ENCODE measurements around the gene ENTREP1. TPM values are rescaled to one million over a fixed set of nuclear protein-coding genes. Genes with fewer than 3 reads are reported as not detected.
A peak's percentile ranks its signal among the peaks of the same experiment; 100 is the strongest.

Gene ENTREP1
- total RNA-seq, 2 donors from 2014 or later, result 13.7 to 25.8 TPM

GRCh38 chr9:69382135-69382534 is 57.1 kb downstream of the ENTREP1 start:
- Histone ChIP-seq H3K36me3 (ENCODE audit: control insufficient read depth, insufficient read depth, low read length) (no peaks in the 10 kb centered on the region), H3K4me3 (ENCODE audit: low read length) (no peak overlapping the region), H3K27ac (ENCODE audit: low read depth, low read length) (no peak overlapping the region), H3K27me3 (ENCODE audit: control insufficient read depth, insufficient read depth, low read length, poor library complexity, severe bottlenecking) (no peaks in the 10 kb centered on the region), H3K9ac (ENCODE audit: extremely low read depth, low read length, poor library complexity, severe bottlenecking) (no peak overlapping the region), H3K4me1 (ENCODE audit: control insufficient read depth, insufficient read depth, low read length) (peaks cover 3% of the 10 kb centered on the region), H3K9me3 (ENCODE audit: control insufficient read depth, low read length) (no peaks in the 10 kb centered on the region)
- no peak overlapping the region for H3K4me3 Mint-ChIP-seq
- no peaks in the 10 kb centered on the region for H3K27me3 Mint-ChIP-seq (ENCODE audit: insufficient read depth)
- 89 to 91% methylated on average over 3 to 4 of the region's 4 CpGs for WGBS, 2 experiments (ENCODE audit: insufficient coverage in 1 of 2, insufficient read length in 1 of 2)
- H3K27ac Mint-ChIP-seq, result no peak overlapping the region
- H3K4me1 Mint-ChIP-seq, result peaks cover 10% of the 10 kb centered on the region
- DNase-seq, result no peak
- H3K9me3 Mint-ChIP-seq, result no peaks in the 10 kb centered on the region
- TF ChIP-seq CTCF (conservative IDR thresholded peaks at IDR 0.05), result peak; percentile 19
- peaks cover 55% of the 10 kb centered on the region for H3K36me3 Mint-ChIP-seq (ENCODE audit: low read depth)

GRCh38 chr9:69385581-69386033 is 60.6 kb downstream of the ENTREP1 start:
- no peaks in the 10 kb centered on the region for H3K4me1 ChIP-seq (ENCODE audit: control insufficient read depth, insufficient read depth, low read length)
- WGBS, 2 experiments (ENCODE audit: insufficient coverage in 1 of 2, insufficient read length in 1 of 2), result 67 to 86% methylated on average over 1 to 6 of the region's 6 CpGs
- no peak overlapping the region for H3K9ac ChIP-seq (ENCODE audit: extremely low read depth, low read length, poor library complexity, severe bottlenecking)
- H3K9me3 ChIP-seq (ENCODE audit: control insufficient read depth, low read length), result no peaks in the 10 kb centered on the region
- H3K27me3 Mint-ChIP-seq (ENCODE audit: insufficient read depth), result no peaks in the 10 kb centered on the region
- peaks cover 65% of the 10 kb centered on the region for H3K36me3 Mint-ChIP-seq (ENCODE audit: low read depth)
- no peak for TF ChIP-seq CTCF (conservative IDR thresholded peaks at IDR 0.05)
- DNase-seq, result peak; percentile 86
- no peaks in the 10 kb centered on the region for H3K27me3 ChIP-seq (ENCODE audit: control insufficient read depth, insufficient read depth, low read length, poor library complexity, severe bottlenecking)
- peaks cover 10% of the 10 kb centered on the region for H3K4me1 Mint-ChIP-seq
- H3K27ac Mint-ChIP-seq, result peak overlapping the region; percentile 84
- peaks cover 6% of the 10 kb centered on the region for H3K36me3 ChIP-seq (ENCODE audit: control insufficient read depth, insufficient read depth, low read length)
- H3K4me3 Mint-ChIP-seq, result no peak overlapping the region
- no peak overlapping the region for H3K4me3 ChIP-seq (ENCODE audit: low read length)
- no peaks in the 10 kb centered on the region for H3K9me3 Mint-ChIP-seq
- H3K27ac ChIP-seq (ENCODE audit: low read depth, low read length), result no peak overlapping the region

- no peak overlapping the region for H3K4me3 ChIP-seq (ENCODE audit: low read length)
- H3K27me3 ChIP-seq (ENCODE audit: control insufficient read depth, insufficient read depth, low read length, poor library complexity, severe bottlenecking), result no peaks in the 10 kb centered on the region
- H3K4me1 ChIP-seq (ENCODE audit: control insufficient read depth, insufficient read depth, low read length), result no peaks in the 10 kb centered on the region
- Mint-ChIP-seq H3K4me3 (no peak overlapping the region), H3K4me1 (peaks cover 10% of the 10 kb centered on the region), H3K27me3 (ENCODE audit: insufficient read depth) (no peaks in the 10 kb centered on the region), H3K9me3 (no peaks in the 10 kb centered on the region), H3K27ac (no peak overlapping the region), H3K36me3 (ENCODE audit: low read depth) (peaks cover 63% of the 10 kb centered on the region)
- 94 to 100% methylated on average over 4 of the region's 4 CpGs for WGBS, 2 experiments (ENCODE audit: insufficient coverage in 1 of 2, insufficient read length in 1 of 2)
- H3K27ac ChIP-seq (ENCODE audit: low read depth, low read length), result no peak overlapping the region
- no peak for DNase-seq
- no peak overlapping the region for H3K9ac ChIP-seq (ENCODE audit: extremely low read depth, low read length, poor library complexity, severe bottlenecking)
- peaks cover 6% of the 10 kb centered on the region for H3K36me3 ChIP-seq (ENCODE audit: control insufficient read depth, insufficient read depth, low read length)
- no peak for TF ChIP-seq CTCF (conservative IDR thresholded peaks at IDR 0.05)
- H3K9me3 ChIP-seq (ENCODE audit: control insufficient read depth, low read length), result no peaks in the 10 kb centered on the region
Observed at GRCh38 chr9:69386651-69387050, 61.6 kb downstream of the ENTREP1 start.

All from endodermal cell (in vitro differentiated cells).